Vagina (tissue), 2 donors: Measurements from ENCODE around the gene CEP128. TPM values are rescaled to one million over a fixed set of nuclear protein-coding genes. Genes with fewer than 3 reads are reported as not detected.

Experiments used
- DNase-seq, 2 donors: peaks; one replicate each; pipeline ENCODE4 v3.0.0-alpha.2; 2017; ENCODE audit errors: extremely low spot score in 2 of 2
- H3K27ac ChIP-seq: fragments of 200-600 bp; sonication (generic); one replicate; pipeline ENCODE4 v1.5.1; 2019
- H3K27me3 ChIP-seq: fragments of 200-600 bp; sonication (generic); one replicate; pipeline ENCODE4 v1.5.1; 2019
- H3K36me3 ChIP-seq, 2 donors: fragments of 200-600 bp; sonication (generic); one replicate each; pipeline ENCODE4 v1.5.1; 2017 to 2019
- H3K4me1 ChIP-seq: fragments of 200-600 bp; sonication (generic); one replicate; pipeline ENCODE4 v1.5.1; 2019
- H3K4me3 ChIP-seq, 2 donors: fragments of 200-600 bp; sonication (generic); 1 replicate in 1 of 2; 2 replicates in 1 of 2; pipeline ENCODE4 v1.5.1; 2016 to 2019
- H3K9me3 ChIP-seq: fragments of 200-600 bp; sonication (generic); one replicate; pipeline ENCODE4 v1.5.1; 2019
- CTCF ChIP-seq, 3 experiments: fragments of 450-650 bp in 2 of 3; fragments of 200-600 bp in 1 of 3; sonication (generic) in 1 of 3; IDR thresholded peaks; one replicate each; pipeline ENCODE4 v1.5.1; 2017 to 2019; ENCODE audit warnings: antibody characterized with exemption in 3 of 3, mild to moderate bottlenecking in 2 of 3, moderate library complexity in 2 of 3
- POLR2A ChIP-seq, 2 donors: fragments of 450-650 bp; IDR thresholded peaks; one replicate each; pipeline ENCODE4 v1.6.1; 2017; ENCODE audit warnings: antibody characterized with exemption in 2 of 2, mild to moderate bottlenecking in 2 of 2, moderate library complexity in 2 of 2
- POLR2AphosphoS5 ChIP-seq, 2 donors: sonication (generic); formaldehyde crosslinking; IDR thresholded peaks; one replicate each; pipeline ENCODE4 v1.9.0; 2017; ENCODE audit warnings: antibody characterized with exemption in 2 of 2, mild to moderate bottlenecking in 2 of 2, low read depth in 1 of 2; ENCODE audit not compliant: insufficient read depth in 1 of 2
- intact Hi-C: fragments of 100-400 bp; cut with DNase I; formaldehyde crosslinking; loops from one replicate; pipeline ENCODE4 v1.15.1; 2023
- total RNA-seq: library from RNA; depleted of rRNA; stranded (reverse); fragments of >200 nt; gene quantifications from one replicate; pipeline ENCODE4 v1.2.3, GENCODE V29; 2016

Gene CEP128
- total RNA-seq, 1 donor from 2014 or later = 6.6 TPM

- DNase-seq = no peak
- intact Hi-C loops = no loop called here
- H3K4me1 ChIP-seq = no peaks in the 10 kb centered on the region
- H3K27me3 ChIP-seq = no peaks in the 10 kb centered on the region
- TF ChIP-seq POLR2AphosphoS5 (IDR thresholded peaks at IDR 0.05; ENCODE audit: insufficient read depth in 1 of 2, low read depth in 1 of 2) = no peak
- TF ChIP-seq POLR2A (IDR thresholded peaks at IDR 0.05) = no peak
- H3K27ac ChIP-seq = no peak overlapping the region
- H3K9me3 ChIP-seq = no peaks in the 10 kb centered on the region
- H3K4me3 ChIP-seq = no peak overlapping the region
- H3K36me3 ChIP-seq = no peaks in the 10 kb centered on the region
These were observed 313.0 kb downstream of the CEP128 start for GRCh38 chr14:80628547-80628946.

GRCh38 chr14:80627745-80628144, 313.8 kb downstream of the CEP128 start:
- no peaks in the 10 kb centered on the region for H3K27me3 ChIP-seq
- no peak for DNase-seq
- no peaks in the 10 kb centered on the region for H3K9me3 ChIP-seq
- no peaks in the 10 kb centered on the region for H3K36me3 ChIP-seq
- H3K27ac ChIP-seq = no peak overlapping the region
- intact Hi-C loops = no loop called here
- H3K4me1 ChIP-seq = no peaks in the 10 kb centered on the region
- TF ChIP-seq POLR2A (IDR thresholded peaks at IDR 0.05) = no peak
- TF ChIP-seq POLR2AphosphoS5 (IDR thresholded peaks at IDR 0.05; ENCODE audit: insufficient read depth in 1 of 2, low read depth in 1 of 2) = no peak
- no peak for TF ChIP-seq CTCF (IDR thresholded peaks at IDR 0.05)
- no peak overlapping the region for H3K4me3 ChIP-seq

- no peak for DNase-seq
- intact Hi-C loops = no loop called here
- Histone ChIP-seq H3K4me1 (no peaks in the 10 kb centered on the region), H3K27me3 (no peaks in the 10 kb centered on the region), H3K4me3 (no peak overlapping the region), H3K27ac (no peak overlapping the region), H3K36me3 (no peaks in the 10 kb centered on the region), H3K9me3 (no peaks in the 10 kb centered on the region)
- TF ChIP-seq POLR2AphosphoS5 (IDR thresholded peaks at IDR 0.05; ENCODE audit: insufficient read depth in 1 of 2, low read depth in 1 of 2) (no peak), POLR2A (IDR thresholded peaks at IDR 0.05) (no peak), CTCF (IDR thresholded peaks at IDR 0.05) (no peak)
These were observed 317.0 kb downstream of the CEP128 start for GRCh38 chr14:80624581-80624980.

GRCh38 chr14:80621701-80622100, 319.8 kb downstream of the CEP128 start:
- Histone ChIP-seq H3K4me3 (no peak overlapping the region), H3K4me1 (no peaks in the 10 kb centered on the region), H3K27me3 (no peaks in the 10 kb centered on the region), H3K9me3 (no peaks in the 10 kb centered on the region), H3K36me3 (no peaks in the 10 kb centered on the region), H3K27ac (no peak overlapping the region)
- TF ChIP-seq POLR2A (IDR thresholded peaks at IDR 0.05) (no peak), POLR2AphosphoS5 (IDR thresholded peaks at IDR 0.05; ENCODE audit: insufficient read depth in 1 of 2, low read depth in 1 of 2) (no peak), CTCF (IDR thresholded peaks at IDR 0.05) (no peak)
- DNase-seq = no peak
- intact Hi-C loops = no loop called here

- Histone ChIP-seq H3K4me3 (no peak overlapping the region), H3K36me3 (no peaks in the 10 kb centered on the region), H3K9me3 (no peaks in the 10 kb centered on the region), H3K27ac (no peak overlapping the region), H3K4me1 (no peaks in the 10 kb centered on the region), H3K27me3 (no peaks in the 10 kb centered on the region)
- no peak for DNase-seq
- no peak for TF ChIP-seq CTCF (IDR thresholded peaks at IDR 0.05)
- no peak for TF ChIP-seq POLR2A (IDR thresholded peaks at IDR 0.05)
- no peak for TF ChIP-seq POLR2AphosphoS5 (IDR thresholded peaks at IDR 0.05; ENCODE audit: insufficient read depth in 1 of 2, low read depth in 1 of 2)
- intact Hi-C loops = no loop called here
These were observed 321.1 kb downstream of the CEP128 start for GRCh38 chr14:80620434-80620833.
